GM12878 (cell line): ENCODE measurements around the gene ZNF761. TPM values are rescaled to one million over a fixed set of nuclear protein-coding genes. Genes with fewer than 3 reads are reported as not detected.
A peak's percentile ranks its signal among the peaks of the same experiment; 100 is the strongest.

Experiments
- BACH1 ChIP-seq: fragments of 450-650 bp; IDR thresholded peaks from 2 replicates; pipeline ENCODE4 v1.6.1; 2017; ENCODE audit warnings: mild to moderate bottlenecking, borderline replicate concordance
- BHLHE40 ChIP-seq, 2 experiments: fragments of 450-650 bp in 1 of 2; IDR thresholded peaks; 2 replicates each; pipeline ENCODE4 v1.6.1; 2011 to 2017; ENCODE audit warnings: low read depth in 2 of 2, borderline replicate concordance in 1 of 2, improper control_type of control experiment in 1 of 2, low read length in 1 of 2, mild to moderate bottlenecking in 1 of 2
- IRF3 ChIP-seq: fragments of 450-650 bp; IDR thresholded peaks from 2 replicates; pipeline ENCODE4 v1.6.1; 2014; ENCODE audit warnings: mild to moderate bottlenecking
- MXI1 ChIP-seq: fragments of 150-350 bp; IDR thresholded peaks from 2 replicates; pipeline ENCODE4 v1.6.1; 2011; ENCODE audit warnings: low read depth, mild to moderate bottlenecking, inconsistent platforms, low read length, improper control_type of control experiment
- NRF1 ChIP-seq: conservative IDR thresholded peaks from 2 replicates; pipeline ENCODE4 v1.6.1; 2011; ENCODE audit warnings: mild to moderate bottlenecking, low read depth, low read length, improper control_type of control experiment
- POLR2A ChIP-seq: IDR thresholded peaks from 2 replicates; pipeline ENCODE4 v1.6.1; 2011; ENCODE audit warnings: low read depth, mild to moderate bottlenecking, low read length
- SMAD1 ChIP-seq: fragments of 450-650 bp; IDR thresholded peaks from 2 replicates; pipeline ENCODE4 v1.6.1; 2018; ENCODE audit warnings: mild to moderate bottlenecking, low read depth; ENCODE audit not compliant: partially characterized antibody
- SMAD5 ChIP-seq: IDR thresholded peaks from 2 replicates; pipeline ENCODE4 v1.6.1; 2016; ENCODE audit warnings: antibody characterized with exemption, low read depth
- TAF1 ChIP-seq: IDR thresholded peaks from 2 replicates; pipeline ENCODE4 v1.6.1; 2011; ENCODE audit warnings: mild to moderate bottlenecking, low read depth, low read length, borderline replicate concordance
- YY1 ChIP-seq: IDR thresholded peaks from 2 replicates; pipeline ENCODE4 v1.6.1; 2011; ENCODE audit warnings: low read depth, mild to moderate bottlenecking, low read length
- ZNF384 ChIP-seq: IDR thresholded peaks from 2 replicates; pipeline ENCODE4 v1.6.1; 2012; ENCODE audit warnings: low read depth, mild to moderate bottlenecking, low read length, improper control_type of control experiment, borderline replicate concordance
- polyA plus RNA-seq, 11 experiments: library from polyadenylated mRNA; depleted of rRNA in 4 of 11; unstranded in 6 of 11; stranded (reverse) in 5 of 11; fragments of >200 nt; fragmentation: Nextera tagmentation in 4 of 11; fragmentation: Illumina TruSeq in 1 of 11; extraction: Ambion mirVana in 4 of 11; extraction: Trizol in 1 of 11; gene quantifications; 1 replicate in 1 of 11; 2 replicates in 10 of 11; pipeline versions ENCODE4 v1.2.1 to v1.2.3, GENCODE V29; 2011 to 2016; ENCODE audit warnings: inconsistent platforms in 2 of 11, missing spikeins in 2 of 11, low read depth in 1 of 11
- total RNA-seq, 4 experiments: library from RNA; depleted of rRNA in 3 of 4; stranded (reverse); fragments of >200 nt in 3 of 4; fragmentation: Illumina TruSeq in 1 of 4; extraction: Trizol in 1 of 4; gene quantifications; 2 replicates each; pipeline versions ENCODE4 v1.2.1 to v1.2.3, GENCODE V29; 2013 to 2021
- TF ChIP-seq, protein P1 (sequence below): fragments of 450-650 bp; IDR thresholded peaks from 2 replicates; pipeline ENCODE4 v1.6.1; 2018; ENCODE audit warnings: borderline replicate concordance, mild to moderate bottlenecking; ENCODE audit not compliant: partially characterized antibody
- TF ChIP-seq, protein P2 (sequence below), 3 experiments: IDR thresholded peaks in 2 of 3; conservative IDR thresholded peaks in 1 of 3; 2 replicates each; pipeline ENCODE4 v1.5.1; 2011; ENCODE audit warnings: low read depth in 3 of 3, low read length in 3 of 3, mild to moderate bottlenecking in 3 of 3, control low read depth in 2 of 3, moderate library complexity in 2 of 3, inconsistent platforms in 1 of 3, mixed read lengths in 1 of 3; ENCODE audit not compliant: control insufficient read depth in 2 of 3, insufficient read depth in 1 of 3; ENCODE audit errors: extremely low read depth in 1 of 3
- TF ChIP-seq, protein P3 (sequence below): IDR thresholded peaks from 2 replicates; pipeline ENCODE4 v1.6.1; 2011; ENCODE audit warnings: mild to moderate bottlenecking, low read depth, low read length, moderate library complexity; ENCODE audit not compliant: insufficient replicate concordance
- TF ChIP-seq, protein P4 (sequence below): fragments of 450-650 bp; IDR thresholded peaks from 2 replicates; pipeline ENCODE4 v1.6.1; 2017; ENCODE audit warnings: mild to moderate bottlenecking, moderate library complexity

The ZNF761 gene
- total and polyA plus RNA-seq, 10 of the 15 experiments (the other 5 are each of a cell fraction or from before 2014, with no cell fraction given): 7.9 to 22.7 (median 10.6) TPM

DNA sequence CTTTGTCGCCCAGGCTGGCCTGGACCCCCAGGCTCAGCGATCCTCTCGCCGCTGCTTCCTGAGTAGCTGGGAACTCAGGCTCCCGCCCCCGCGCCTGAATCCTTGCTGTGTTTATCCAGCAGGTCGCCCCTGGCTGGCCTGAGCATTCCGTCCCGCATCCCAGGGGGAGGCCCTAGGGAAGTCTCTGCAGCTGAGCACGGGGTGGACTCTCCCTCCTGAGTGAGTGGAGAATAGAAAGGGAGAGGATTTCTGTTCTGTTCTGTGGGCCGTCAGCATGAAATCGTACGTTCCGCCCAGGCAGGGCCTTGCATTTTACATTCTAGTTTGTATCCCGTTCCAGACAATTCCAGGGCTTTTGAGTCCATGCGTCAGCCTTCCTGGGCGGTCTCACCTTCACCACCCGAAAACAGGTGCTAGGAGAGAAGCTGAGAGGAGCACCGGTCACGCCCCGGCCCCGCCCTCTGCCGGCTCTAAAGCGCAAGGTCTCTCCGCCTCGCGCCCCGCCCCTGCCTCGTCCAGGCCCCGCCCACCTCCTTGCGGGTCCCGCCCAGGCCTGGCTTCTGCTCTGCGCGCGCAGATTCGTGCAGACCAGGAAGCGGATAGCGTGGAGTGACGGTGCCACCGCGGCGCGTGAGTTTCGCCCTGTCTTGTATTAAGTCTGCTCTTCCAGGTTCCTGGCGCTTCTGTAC lies at the start of gene ZNF761 (continued):
- TF ChIP-seq, protein P1, sequence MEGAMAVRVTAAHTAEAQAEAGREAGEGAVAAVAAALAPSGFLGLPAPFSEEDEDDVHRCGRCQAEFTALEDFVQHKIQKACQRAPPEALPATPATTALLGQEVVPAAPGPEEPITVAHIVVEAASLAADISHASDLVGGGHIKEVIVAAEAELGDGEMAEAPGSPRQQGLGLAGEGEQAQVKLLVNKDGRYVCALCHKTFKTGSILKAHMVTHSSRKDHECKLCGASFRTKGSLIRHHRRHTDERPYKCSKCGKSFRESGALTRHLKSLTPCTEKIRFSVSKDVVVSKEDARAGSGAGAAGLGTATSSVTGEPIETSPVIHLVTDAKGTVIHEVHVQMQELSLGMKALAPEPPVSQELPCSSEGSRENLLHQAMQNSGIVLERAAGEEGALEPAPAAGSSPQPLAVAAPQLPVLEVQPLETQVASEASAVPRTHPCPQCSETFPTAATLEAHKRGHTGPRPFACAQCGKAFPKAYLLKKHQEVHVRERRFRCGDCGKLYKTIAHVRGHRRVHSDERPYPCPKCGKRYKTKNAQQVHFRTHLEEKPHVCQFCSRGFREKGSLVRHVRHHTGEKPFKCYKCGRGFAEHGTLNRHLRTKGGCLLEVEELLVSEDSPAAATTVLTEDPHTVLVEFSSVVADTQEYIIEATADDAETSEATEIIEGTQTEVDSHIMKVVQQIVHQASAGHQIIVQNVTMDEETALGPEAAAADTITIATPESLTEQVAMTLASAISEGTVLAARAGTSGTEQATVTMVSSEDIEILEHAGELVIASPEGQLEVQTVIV: peak; percentile 36
- TF ChIP-seq POLR2A (peak; percentile 91), NRF1 (peak; percentile 60), YY1 (no peak), IRF3 (no peak), TAF1 (peak; percentile 73), MXI1 (peak; percentile 91), SMAD1 (no peak), ZNF384 (no peak), SMAD5 (peak; percentile 79), BHLHE40 (IDR thresholded peaks at IDR 0.05; ENCODE audit: borderline replicate concordance in 1 of 2, low read depth in 2 of 2, low read length in 1 of 2) (peak; percentile 60 to 80), BACH1 (peak; percentile 28; the same call in 1 of the 2 replicates)
- TF ChIP-seq, protein P2, sequence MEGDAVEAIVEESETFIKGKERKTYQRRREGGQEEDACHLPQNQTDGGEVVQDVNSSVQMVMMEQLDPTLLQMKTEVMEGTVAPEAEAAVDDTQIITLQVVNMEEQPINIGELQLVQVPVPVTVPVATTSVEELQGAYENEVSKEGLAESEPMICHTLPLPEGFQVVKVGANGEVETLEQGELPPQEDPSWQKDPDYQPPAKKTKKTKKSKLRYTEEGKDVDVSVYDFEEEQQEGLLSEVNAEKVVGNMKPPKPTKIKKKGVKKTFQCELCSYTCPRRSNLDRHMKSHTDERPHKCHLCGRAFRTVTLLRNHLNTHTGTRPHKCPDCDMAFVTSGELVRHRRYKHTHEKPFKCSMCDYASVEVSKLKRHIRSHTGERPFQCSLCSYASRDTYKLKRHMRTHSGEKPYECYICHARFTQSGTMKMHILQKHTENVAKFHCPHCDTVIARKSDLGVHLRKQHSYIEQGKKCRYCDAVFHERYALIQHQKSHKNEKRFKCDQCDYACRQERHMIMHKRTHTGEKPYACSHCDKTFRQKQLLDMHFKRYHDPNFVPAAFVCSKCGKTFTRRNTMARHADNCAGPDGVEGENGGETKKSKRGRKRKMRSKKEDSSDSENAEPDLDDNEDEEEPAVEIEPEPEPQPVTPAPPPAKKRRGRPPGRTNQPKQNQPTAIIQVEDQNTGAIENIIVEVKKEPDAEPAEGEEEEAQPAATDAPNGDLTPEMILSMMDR (IDR thresholded peaks at IDR 0.05 in 2 of 3, conservative IDR thresholded peaks at IDR 0.05 in 1 of 3; ENCODE audit: control insufficient read depth in 2 of 3, extremely low read depth in 1 of 3, insufficient read depth in 1 of 3, low read depth in 3 of 3, low read length in 3 of 3): peak in 2 of 3 experiments; percentile 19 to 39; a peak in 2 of 6 replicates
- TF ChIP-seq, protein P3, sequence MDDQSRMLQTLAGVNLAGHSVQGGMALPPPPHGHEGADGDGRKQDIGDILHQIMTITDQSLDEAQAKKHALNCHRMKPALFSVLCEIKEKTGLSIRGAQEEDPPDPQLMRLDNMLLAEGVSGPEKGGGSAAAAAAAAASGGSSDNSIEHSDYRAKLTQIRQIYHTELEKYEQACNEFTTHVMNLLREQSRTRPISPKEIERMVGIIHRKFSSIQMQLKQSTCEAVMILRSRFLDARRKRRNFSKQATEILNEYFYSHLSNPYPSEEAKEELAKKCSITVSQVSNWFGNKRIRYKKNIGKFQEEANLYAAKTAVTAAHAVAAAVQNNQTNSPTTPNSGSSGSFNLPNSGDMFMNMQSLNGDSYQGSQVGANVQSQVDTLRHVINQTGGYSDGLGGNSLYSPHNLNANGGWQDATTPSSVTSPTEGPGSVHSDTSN: peak; percentile 33
- TF ChIP-seq, protein P4, sequence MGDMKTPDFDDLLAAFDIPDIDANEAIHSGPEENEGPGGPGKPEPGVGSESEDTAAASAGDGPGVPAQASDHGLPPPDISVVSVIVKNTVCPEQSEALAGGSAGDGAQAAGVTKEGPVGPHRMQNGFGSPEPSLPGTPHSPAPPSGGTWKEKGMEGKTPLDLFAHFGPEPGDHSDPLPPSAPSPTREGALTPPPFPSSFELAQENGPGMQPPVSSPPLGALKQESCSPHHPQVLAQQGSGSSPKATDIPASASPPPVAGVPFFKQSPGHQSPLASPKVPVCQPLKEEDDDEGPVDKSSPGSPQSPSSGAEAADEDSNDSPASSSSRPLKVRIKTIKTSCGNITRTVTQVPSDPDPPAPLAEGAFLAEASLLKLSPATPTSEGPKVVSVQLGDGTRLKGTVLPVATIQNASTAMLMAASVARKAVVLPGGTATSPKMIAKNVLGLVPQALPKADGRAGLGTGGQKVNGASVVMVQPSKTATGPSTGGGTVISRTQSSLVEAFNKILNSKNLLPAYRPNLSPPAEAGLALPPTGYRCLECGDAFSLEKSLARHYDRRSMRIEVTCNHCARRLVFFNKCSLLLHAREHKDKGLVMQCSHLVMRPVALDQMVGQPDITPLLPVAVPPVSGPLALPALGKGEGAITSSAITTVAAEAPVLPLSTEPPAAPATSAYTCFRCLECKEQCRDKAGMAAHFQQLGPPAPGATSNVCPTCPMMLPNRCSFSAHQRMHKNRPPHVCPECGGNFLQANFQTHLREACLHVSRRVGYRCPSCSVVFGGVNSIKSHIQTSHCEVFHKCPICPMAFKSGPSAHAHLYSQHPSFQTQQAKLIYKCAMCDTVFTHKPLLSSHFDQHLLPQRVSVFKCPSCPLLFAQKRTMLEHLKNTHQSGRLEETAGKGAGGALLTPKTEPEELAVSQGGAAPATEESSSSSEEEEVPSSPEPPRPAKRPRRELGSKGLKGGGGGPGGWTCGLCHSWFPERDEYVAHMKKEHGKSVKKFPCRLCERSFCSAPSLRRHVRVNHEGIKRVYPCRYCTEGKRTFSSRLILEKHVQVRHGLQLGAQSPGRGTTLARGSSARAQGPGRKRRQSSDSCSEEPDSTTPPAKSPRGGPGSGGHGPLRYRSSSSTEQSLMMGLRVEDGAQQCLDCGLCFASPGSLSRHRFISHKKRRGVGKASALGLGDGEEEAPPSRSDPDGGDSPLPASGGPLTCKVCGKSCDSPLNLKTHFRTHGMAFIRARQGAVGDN: peak; percentile 63; the same call in 1 of the 2 replicates
- TF ChIP-seq, all 136 proteins: peak for 19
